GM12878 (cell line): ENCODE results near the gene SRRM5. TPM values are rescaled to one million over a fixed set of nuclear protein-coding genes. Genes with fewer than 3 reads are reported as not detected.

Source experiments
- ATAC-seq: fragments of 200-7000 bp; cut with Tn5 transposase; 3 replicates; pipeline ENCODE4 v1.9.1; 2020; ENCODE audit warnings: mild to moderate bottlenecking, moderate library complexity
- BruUV-seq: library from RNA; stranded (reverse); fragments of 400-500 nt; replicated peaks from 2 replicates; lab custom pipeline; 2021; lab: Mats Ljungman, UMichigan
- CTCF ChIA-PET: fragments of 300-600 bp; sonication (Branson Sonifier 250); formaldehyde crosslinking; extraction: SDS; loops from one replicate; lab custom pipeline; 2021; ENCODE audit warnings: inconsistent platforms; lab: Yijun Ruan, JAX
- POLR2A ChIA-PET: fragments of 350-600 bp; formaldehyde crosslinking; extraction: SDS; loops from one replicate; lab custom pipeline; 2021; ENCODE audit warnings: inconsistent platforms; lab: Charles Lee
- RAD21 ChIA-PET: fragments of 300-600 bp; sonication (Branson Sonifier 250); formaldehyde crosslinking; loops from one replicate; lab custom pipeline; 2023; ENCODE audit warnings: antibody characterized with exemption; ENCODE audit not compliant: unreplicated experiment; lab: Charles Lee
- SMC1A ChIA-PET: fragments of 300-600 bp; sonication (Branson Sonifier 250); formaldehyde crosslinking; loops from one replicate; lab custom pipeline; 2023; ENCODE audit not compliant: unreplicated experiment, uncharacterized antibody; lab: Charles Lee
- DNase-seq: peaks from one replicate; pipeline ENCODE4 v3.0.0-alpha.2; 2011; ENCODE audit warnings: low read depth, low spot score
- FAIRE-seq: peaks from 3 replicates; lab custom pipeline; 2011; peaks lifted over from hg19 to GRCh38; lab: Jason Lieb, UNC
- H2AFZ ChIP-seq: 2 replicates; pipeline ENCODE4 v1.6.0; 2011; ENCODE audit warnings: low read depth, low read length, control low read depth; ENCODE audit not compliant: control insufficient read depth
- H3K27ac ChIP-seq: 2 replicates; pipeline ENCODE4 v1.5.1; 2011; ENCODE audit warnings: control low read depth; ENCODE audit not compliant: control insufficient read depth, insufficient read depth
- H3K27me3 ChIP-seq, 2 experiments: replicated peaks in 1 of 2; 2 replicates each; pipeline versions ENCODE4 v1.6.0 to v1.6.1; 2011; ENCODE audit warnings: low read length in 1 of 2; ENCODE audit not compliant: control insufficient read depth in 2 of 2, insufficient read depth in 2 of 2
- H3K36me3 ChIP-seq, 2 experiments: 2 replicates each; pipeline ENCODE4 v1.5.1; 2011; ENCODE audit warnings: low read length in 1 of 2; ENCODE audit not compliant: control insufficient read depth in 2 of 2, insufficient read depth in 2 of 2
- H3K4me1 ChIP-seq: 2 replicates; pipeline ENCODE4 v1.6.1; 2011; ENCODE audit warnings: mild to moderate bottlenecking, low read length, moderate library complexity, mixed read lengths; ENCODE audit not compliant: control insufficient read depth, insufficient read depth
- H3K4me2 ChIP-seq: 2 replicates; pipeline ENCODE4 v1.6.0; 2011; ENCODE audit warnings: control low read depth; ENCODE audit not compliant: control insufficient read depth, insufficient read depth
- H3K4me3 ChIP-seq: fragments of 200-600 bp; sonication (generic); 2 replicates; pipeline ENCODE4 v1.5.1; 2016
- H3K79me2 ChIP-seq: 2 replicates; pipeline ENCODE4 v1.6.0; 2011; ENCODE audit warnings: low read length; ENCODE audit not compliant: control insufficient read depth, insufficient read depth
- H3K9ac ChIP-seq: 2 replicates; pipeline ENCODE4 v1.8.0; 2011; ENCODE audit warnings: low read length, control low read depth, mixed read lengths; ENCODE audit not compliant: control insufficient read depth, insufficient read depth
- H3K9me3 ChIP-seq: replicated peaks from 3 replicates; pipeline ENCODE4 v1.5.1; 2011; ENCODE audit warnings: mild to moderate bottlenecking, low read length; ENCODE audit not compliant: control insufficient read depth, insufficient read depth
- H4K20me1 ChIP-seq: 2 replicates; pipeline ENCODE4 v1.6.0; 2011; ENCODE audit not compliant: control insufficient read depth, insufficient read depth
- ASH2L ChIP-seq: fragments of 300-600, 200-600 bp; sonication (generic); IDR thresholded peaks from 2 replicates; pipeline ENCODE4 v1.6.1; 2017; ENCODE audit warnings: low read depth, mild to moderate bottlenecking, borderline replicate concordance
- EED ChIP-seq: sonication (generic); IDR thresholded peaks from 2 replicates; pipeline ENCODE4 v1.6.1; 2016; ENCODE audit warnings: antibody characterized with exemption, low read depth
- ESRRA ChIP-seq: IDR thresholded peaks from 2 replicates; pipeline ENCODE4 v1.6.1; 2012; ENCODE audit warnings: mild to moderate bottlenecking, low read length, improper control_type of control experiment
- IKZF2 ChIP-seq, 2 experiments: fragments of 450-650 bp; IDR thresholded peaks; 2 replicates each; pipeline ENCODE4 v1.6.1; 2017; ENCODE audit warnings: mild to moderate bottlenecking in 2 of 2, moderate library complexity in 2 of 2
- MXI1 ChIP-seq: fragments of 150-350 bp; IDR thresholded peaks from 2 replicates; pipeline ENCODE4 v1.6.1; 2011; ENCODE audit warnings: low read depth, mild to moderate bottlenecking, inconsistent platforms, low read length, improper control_type of control experiment
- NFYB ChIP-seq: IDR thresholded peaks from 2 replicates; pipeline ENCODE4 v1.6.1; 2011; ENCODE audit warnings: low read depth, mild to moderate bottlenecking, low read length, improper control_type of control experiment, moderate library complexity; ENCODE audit not compliant: insufficient read depth
- PRDM15 ChIP-seq: fragments of 450-650 bp; formaldehyde crosslinking; IDR thresholded peaks from 2 replicates; pipeline ENCODE4 v1.4.0; 2020; ENCODE audit warnings: mild to moderate bottlenecking, moderate library complexity
- SUZ12 ChIP-seq: fragments of 200-600 bp; sonication (generic); IDR thresholded peaks from one replicate; pipeline ENCODE4 v1.6.1; 2018; ENCODE audit warnings: antibody characterized with exemption, mild to moderate bottlenecking; ENCODE audit not compliant: unreplicated experiment
- USF1 ChIP-seq: IDR thresholded peaks from 2 replicates; pipeline ENCODE4 v1.6.1; 2011; ENCODE audit warnings: borderline replicate concordance, low read depth, mild to moderate bottlenecking, moderate library complexity, mixed read lengths, low read length; ENCODE audit not compliant: insufficient read depth; ENCODE audit errors: extremely low read length
- ZNF592 ChIP-seq: fragments of 450-650 bp; IDR thresholded peaks from 2 replicates; pipeline ENCODE4 v1.6.1; 2017; ENCODE audit warnings: mild to moderate bottlenecking, moderate library complexity
- WGBS: methylation state at CpG from one replicate; pipeline ENCODE4 v1.1.6; 2016; ENCODE audit warnings: low lambda C conversion rate; ENCODE audit not compliant: insufficient replicate concordance, insufficient coverage; ENCODE audit errors: missing lambda C conversion rate; 5-methylcytosine and 5-hydroxymethylcytosine counted together
- in situ Hi-C: fragments of 300-500 bp; cut with MboI; formaldehyde crosslinking; loops from 9 replicates; pipeline ENCODE4 v1.14.3; 2018; ENCODE audit warnings: mixed read lengths
- intact Hi-C: fragments of 100-400 bp; cut with micrococcal nuclease; formaldehyde crosslinking; loops from one replicate; pipeline ENCODE4 v1.14.2; 2022; ENCODE audit not compliant: unreplicated experiment
- polyA plus RNA-seq, 11 experiments: library from polyadenylated mRNA; depleted of rRNA in 4 of 11; unstranded in 6 of 11; stranded (reverse) in 5 of 11; fragments of >200 nt; fragmentation: Nextera tagmentation in 4 of 11; fragmentation: Illumina TruSeq in 1 of 11; extraction: Ambion mirVana in 4 of 11; extraction: Trizol in 1 of 11; gene quantifications; 1 replicate in 1 of 11; 2 replicates in 10 of 11; pipeline versions ENCODE4 v1.2.1 to v1.2.3, GENCODE V29; 2011 to 2016; ENCODE audit warnings: inconsistent platforms in 2 of 11, missing spikeins in 2 of 11, low read depth in 1 of 11
- total RNA-seq, 4 experiments: library from RNA; depleted of rRNA in 3 of 4; stranded (reverse); fragments of >200 nt in 3 of 4; fragmentation: Illumina TruSeq in 1 of 4; extraction: Trizol in 1 of 4; gene quantifications; 2 replicates each; pipeline versions ENCODE4 v1.2.1 to v1.2.3, GENCODE V29; 2013 to 2021
- TF ChIP-seq, protein P1 (sequence below): IDR thresholded peaks from 2 replicates; pipeline ENCODE4 v1.6.1; 2011; ENCODE audit warnings: low read depth, low read length, improper control_type of control experiment, borderline replicate concordance

Gene SRRM5
- total and polyA plus RNA-seq, 10 of the 15 experiments (the other 5 are each of a cell fraction or from before 2014, with no cell fraction given) = 0.06 to 0.38 (median 0.24) TPM; not detected in 2

GRCh38 chr19:43626838-43627237 lies 14.9 kb downstream of the SRRM5 start (continued):
- TF ChIP-seq ZNF592 = no peak

DNA sequence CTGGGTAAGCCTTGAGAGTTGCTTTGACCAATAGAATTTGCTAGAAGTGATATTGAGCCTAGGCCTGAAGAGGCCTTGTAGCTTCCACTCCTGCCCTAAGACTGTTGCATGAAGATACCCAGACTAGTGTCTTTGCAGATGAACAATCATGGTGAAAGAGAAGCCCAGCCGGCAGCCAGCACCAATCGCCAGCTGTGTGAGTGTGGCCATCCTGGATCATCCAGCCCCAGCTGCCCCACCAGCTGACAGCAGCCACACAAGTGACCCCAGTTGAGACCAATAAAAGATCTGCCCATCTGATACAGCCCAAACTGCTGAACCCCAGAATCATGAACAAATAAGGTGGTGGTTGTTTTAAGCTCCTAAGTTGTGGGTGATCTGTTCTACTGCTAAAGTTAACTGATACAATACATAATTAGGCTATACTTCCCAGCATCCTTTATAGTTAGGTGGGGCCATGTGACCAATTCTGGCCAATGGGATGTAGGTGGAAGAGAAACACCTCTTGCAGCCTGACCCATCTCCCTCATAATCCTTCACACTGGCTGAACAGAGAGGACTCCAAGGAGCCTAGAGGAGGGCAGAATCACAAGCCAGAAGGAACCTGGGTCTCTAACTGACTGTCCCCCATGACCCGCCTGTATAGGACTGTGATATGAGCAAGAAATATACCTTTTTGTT lies 16.9 kb downstream of the SRRM5 start:
- RAD21 ChIA-PET = no interaction called here
- Histone ChIP-seq H3K27ac (no peak overlapping the region), H3K4me3 (no peak overlapping the region), H3K79me2 (no peaks in the 10 kb centered on the region), H3K27me3 (no peaks in the 10 kb centered on the region), H2AFZ (no peak overlapping the region), H4K20me1 (no peaks in the 10 kb centered on the region), H3K9me3 (no peaks in the 10 kb centered on the region), H3K4me2 (no peak overlapping the region), H3K36me3 (no peaks in the 10 kb centered on the region), H3K4me1 (no peaks in the 10 kb centered on the region), H3K9ac (no peak overlapping the region)
- no TSS peak for BruUV-seq
- intact Hi-C loops (no loop called here), in situ Hi-C loops (no loop called here)
- no peak for FAIRE-seq
- no peak for ATAC-seq
- 69% methylated on average over 3 of the region's 3 CpGs for WGBS
- DNase-seq = no peak
- CTCF ChIA-PET = interaction anchor here (1.3 kb wide), 1 partner anchor 109 kb away, joined by 3 read pairs; no protein-coding TSS in a partner anchor
- SMC1A ChIA-PET = interaction anchor here (0.6 to 1.2 kb wide), 2 partner anchors 33 to 125 kb away, joined by 3 read pairs; partner anchors contain the start of genes IRGQ and ZNF576
- POLR2A ChIA-PET = no interaction called here
- TF ChIP-seq ASH2L = no peak
- TF ChIP-seq IKZF2 (IDR thresholded peaks at IDR 0.05) = no peak
- no peak for TF ChIP-seq MXI1
- peak; percentile 92 for TF ChIP-seq NFYB
- TF ChIP-seq ESRRA = no peak
- no peak for TF ChIP-seq EED
- no peak for TF ChIP-seq SUZ12
- peak; percentile 54 for TF ChIP-seq USF1
- TF ChIP-seq, protein P1, sequence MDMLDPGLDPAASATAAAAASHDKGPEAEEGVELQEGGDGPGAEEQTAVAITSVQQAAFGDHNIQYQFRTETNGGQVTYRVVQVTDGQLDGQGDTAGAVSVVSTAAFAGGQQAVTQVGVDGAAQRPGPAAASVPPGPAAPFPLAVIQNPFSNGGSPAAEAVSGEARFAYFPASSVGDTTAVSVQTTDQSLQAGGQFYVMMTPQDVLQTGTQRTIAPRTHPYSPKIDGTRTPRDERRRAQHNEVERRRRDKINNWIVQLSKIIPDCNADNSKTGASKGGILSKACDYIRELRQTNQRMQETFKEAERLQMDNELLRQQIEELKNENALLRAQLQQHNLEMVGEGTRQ = peak; percentile 1; the same call in 1 of the 2 replicates
- TF ChIP-seq PRDM15 (CRISPR knock-in tag) = no peak
